Thyroid gland (tissue), 4 donors: ENCODE results near the gene AIP.

Experiments
- POLR2A ChIP-seq, 2 donors: fragments of 450-650 bp; IDR thresholded peaks; one replicate each; pipeline ENCODE4 v1.6.1; 2017; ENCODE audit warnings: antibody characterized with exemption in 2 of 2, mild to moderate bottlenecking in 2 of 2, moderate library complexity in 1 of 2
- TF ChIP-seq, protein P1 (sequence below), 6 experiments: fragments of 200-600 bp in 3 of 6; fragments of 450-650 bp in 3 of 6; sonication (generic) in 3 of 6; IDR thresholded peaks; one replicate each; pipeline ENCODE4 v1.5.1; 2016 to 2019; ENCODE audit warnings: antibody characterized with exemption in 6 of 6, mild to moderate bottlenecking in 2 of 6, inconsistent platforms in 1 of 6, moderate library complexity in 1 of 6

DNA sequence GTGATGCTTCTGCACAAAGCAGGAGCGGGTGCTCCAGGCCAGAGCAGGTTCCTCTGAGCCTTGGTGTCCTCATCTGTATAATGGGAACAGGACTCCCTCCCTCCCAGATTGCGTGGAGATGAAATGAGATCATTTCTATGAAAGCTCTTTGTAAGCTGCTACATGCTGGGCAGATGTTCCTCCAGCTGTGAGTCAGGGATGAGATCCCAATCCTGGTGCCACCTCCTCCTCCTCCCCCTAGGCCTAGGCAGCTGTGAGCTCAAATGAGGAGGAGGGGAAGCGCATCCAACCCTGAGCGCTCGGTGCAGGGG, 47.4 kb downstream of the AIP start:
- TF ChIP-seq, protein P1, sequence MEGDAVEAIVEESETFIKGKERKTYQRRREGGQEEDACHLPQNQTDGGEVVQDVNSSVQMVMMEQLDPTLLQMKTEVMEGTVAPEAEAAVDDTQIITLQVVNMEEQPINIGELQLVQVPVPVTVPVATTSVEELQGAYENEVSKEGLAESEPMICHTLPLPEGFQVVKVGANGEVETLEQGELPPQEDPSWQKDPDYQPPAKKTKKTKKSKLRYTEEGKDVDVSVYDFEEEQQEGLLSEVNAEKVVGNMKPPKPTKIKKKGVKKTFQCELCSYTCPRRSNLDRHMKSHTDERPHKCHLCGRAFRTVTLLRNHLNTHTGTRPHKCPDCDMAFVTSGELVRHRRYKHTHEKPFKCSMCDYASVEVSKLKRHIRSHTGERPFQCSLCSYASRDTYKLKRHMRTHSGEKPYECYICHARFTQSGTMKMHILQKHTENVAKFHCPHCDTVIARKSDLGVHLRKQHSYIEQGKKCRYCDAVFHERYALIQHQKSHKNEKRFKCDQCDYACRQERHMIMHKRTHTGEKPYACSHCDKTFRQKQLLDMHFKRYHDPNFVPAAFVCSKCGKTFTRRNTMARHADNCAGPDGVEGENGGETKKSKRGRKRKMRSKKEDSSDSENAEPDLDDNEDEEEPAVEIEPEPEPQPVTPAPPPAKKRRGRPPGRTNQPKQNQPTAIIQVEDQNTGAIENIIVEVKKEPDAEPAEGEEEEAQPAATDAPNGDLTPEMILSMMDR (IDR thresholded peaks at IDR 0.05), result no peak
- TF ChIP-seq POLR2A (IDR thresholded peaks at IDR 0.05), result no peak
